ENCODE results near the gene KIF21B. TPM values are rescaled to one million over a fixed set of nuclear protein-coding genes. Genes with fewer than 3 reads are reported as not detected.
A peak's percentile ranks its signal among the peaks of the same experiment; 100 is the strongest.

The KIF21B gene
- total and polyA plus RNA-seq, 9 of the 15 experiments (the other 6 are each of a cell fraction or from before 2014, with no cell fraction given): 0.46 to 13.4 (median 5.9) TPM

DNA sequence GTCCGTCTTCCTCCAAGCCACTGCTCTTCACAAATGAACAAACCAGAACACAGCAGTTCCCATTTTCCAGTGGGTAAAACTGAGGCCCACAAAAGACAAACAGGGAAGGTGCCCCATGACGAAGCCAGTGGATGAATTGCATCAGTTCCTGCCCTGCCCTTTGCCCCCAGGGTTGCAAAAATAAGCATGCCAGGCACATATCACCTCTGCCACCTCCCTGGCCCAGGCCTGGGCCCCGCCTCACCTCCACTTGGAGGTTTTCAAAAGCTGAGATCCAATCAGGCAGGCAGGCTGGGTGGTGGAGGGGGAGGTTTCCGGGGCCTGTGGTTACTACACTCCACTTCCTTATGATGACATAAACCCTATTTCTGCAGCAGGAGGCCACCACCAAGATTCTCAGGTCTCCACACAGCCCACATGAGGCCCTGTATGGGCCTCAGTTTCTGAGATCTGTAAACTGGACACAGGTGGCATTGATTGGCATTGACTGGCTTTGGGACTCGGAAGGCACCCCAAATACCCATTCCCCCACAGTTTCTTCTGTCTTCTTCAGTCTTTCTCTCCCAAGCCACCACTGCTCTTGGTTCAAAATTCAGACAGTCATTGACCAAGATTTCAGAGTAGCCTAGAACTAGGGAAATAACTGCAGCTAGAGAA, 4.1 kb downstream of the KIF21B start:
- BruUV-seq (replicated peaks): TSS peak; percentile 99
- Histone ChIP-seq H3K79me2 (ENCODE audit: control insufficient read depth, insufficient read depth, low read length) (peaks cover 15% of the 10 kb centered on the region), H4K20me1 (replicated peaks; ENCODE audit: control insufficient read depth, insufficient read depth, low read length) (no peaks in the 10 kb centered on the region), H3K9me3 (replicated peaks; ENCODE audit: control insufficient read depth, insufficient read depth, low read depth, low read length) (no peaks in the 10 kb centered on the region), H3K36me3 (ENCODE audit: control insufficient read depth, insufficient read depth, low read length) (no peaks in the 10 kb centered on the region), H3K9ac (ENCODE audit: insufficient read depth in 1 of 2, low read depth in 2 of 2, low read length in 2 of 2) (peak overlapping the region; percentile 18 to 61; a peak in 3 of 4 replicates), H3K4me2 (ENCODE audit: insufficient read depth, low read length) (peak overlapping the region; percentile 53), H3K9me1 (ENCODE audit: control insufficient read depth, insufficient read depth, low read length) (peaks cover 2% of the 10 kb centered on the region), H3K27ac (ENCODE audit: extremely low read depth, low read depth, low read length) (peak overlapping the region; percentile 91), H2AFZ (ENCODE audit: low read depth, low read length) (peak overlapping the region; percentile 53), H3K4me1 (replicated peaks in 1 of 2; ENCODE audit: control insufficient read depth in 2 of 2, insufficient read depth in 2 of 2, low read length in 2 of 2) (peaks cover 76 to 89% of the 10 kb centered on the region in 2 experiments), H3K4me3 (no peak overlapping the region), H3K27me3 (ENCODE audit: control insufficient read depth in 2 of 2, insufficient read depth in 2 of 2, low read length in 2 of 2) (no peaks in the 10 kb centered on the region)
- ChIA-PET POLR2A (interaction anchor here (0.7 to 1.9 kb wide), 5 partner anchors 10 to 34 kb away, joined by 3 to 9 read pairs (median 4); no protein-coding TSS in a partner anchor), CTCF (ENCODE audit: low intra/inter-chr PET ratio) (interaction anchor here (1.5 kb wide), 1 partner anchor 67 kb away, joined by 3 read pairs; no protein-coding TSS in a partner anchor)
- peak; percentile 72 to 92 (median 84) for DNase-seq (ENCODE audit: extremely low read depth in 1 of 4, low spot score in 3 of 4)
- in situ Hi-C loops (cut with MboI) (no loop called here), intact Hi-C loops (cut with micrococcal nuclease) (no loop called here)
- FAIRE-seq: peak; percentile 87
- ATAC-seq: peak; percentile 77
- 13% methylated on average over 5 of the region's 5 CpGs for WGBS (ENCODE audit: insufficient coverage, low coverage, missing lambda C conversion rate)
- TF ChIP-seq, protein P1, sequence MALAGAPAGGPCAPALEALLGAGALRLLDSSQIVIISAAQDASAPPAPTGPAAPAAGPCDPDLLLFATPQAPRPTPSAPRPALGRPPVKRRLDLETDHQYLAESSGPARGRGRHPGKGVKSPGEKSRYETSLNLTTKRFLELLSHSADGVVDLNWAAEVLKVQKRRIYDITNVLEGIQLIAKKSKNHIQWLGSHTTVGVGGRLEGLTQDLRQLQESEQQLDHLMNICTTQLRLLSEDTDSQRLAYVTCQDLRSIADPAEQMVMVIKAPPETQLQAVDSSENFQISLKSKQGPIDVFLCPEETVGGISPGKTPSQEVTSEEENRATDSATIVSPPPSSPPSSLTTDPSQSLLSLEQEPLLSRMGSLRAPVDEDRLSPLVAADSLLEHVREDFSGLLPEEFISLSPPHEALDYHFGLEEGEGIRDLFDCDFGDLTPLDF (CRISPR knock-in tag; IDR thresholded peaks at IDR 0.05): no peak
- peak in 1 of 3 experiments; percentile 19 for TF ChIP-seq YY1 (IDR thresholded peaks at IDR 0.05; ENCODE audit: borderline replicate concordance in 1 of 3, control insufficient read depth in 1 of 3, extremely low read depth in 1 of 3, insufficient read depth in 3 of 3, insufficient read length in 1 of 3, insufficient replicate concordance in 2 of 3, low read depth in 1 of 3, low read length in 2 of 3)
- TF ChIP-seq NR2C1 (IDR thresholded peaks at IDR 0.05): no peak
- peak; percentile 53; the same call in 1 of the 2 replicates for TF ChIP-seq NR2C1 (tag; IDR thresholded peaks at IDR 0.05)
- TF ChIP-seq IRF2 (CRISPR knock-in tag; IDR thresholded peaks at IDR 0.05): no peak
- no peak for TF ChIP-seq NELFE (IDR thresholded peaks at IDR 0.05; ENCODE audit: insufficient read depth, insufficient read length)
- TF ChIP-seq, protein P2, sequence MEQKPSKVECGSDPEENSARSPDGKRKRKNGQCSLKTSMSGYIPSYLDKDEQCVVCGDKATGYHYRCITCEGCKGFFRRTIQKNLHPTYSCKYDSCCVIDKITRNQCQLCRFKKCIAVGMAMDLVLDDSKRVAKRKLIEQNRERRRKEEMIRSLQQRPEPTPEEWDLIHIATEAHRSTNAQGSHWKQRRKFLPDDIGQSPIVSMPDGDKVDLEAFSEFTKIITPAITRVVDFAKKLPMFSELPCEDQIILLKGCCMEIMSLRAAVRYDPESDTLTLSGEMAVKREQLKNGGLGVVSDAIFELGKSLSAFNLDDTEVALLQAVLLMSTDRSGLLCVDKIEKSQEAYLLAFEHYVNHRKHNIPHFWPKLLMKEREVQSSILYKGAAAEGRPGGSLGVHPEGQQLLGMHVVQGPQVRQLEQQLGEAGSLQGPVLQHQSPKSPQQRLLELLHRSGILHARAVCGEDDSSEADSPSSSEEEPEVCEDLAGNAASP (IDR thresholded peaks at IDR 0.05): no peak
- peak; percentile 76 to 87 for TF ChIP-seq KDM1A (IDR thresholded peaks at IDR 0.05)
- peak; percentile 49 for TF ChIP-seq TBP (optimal IDR thresholded peaks at IDR 0.05; ENCODE audit: low read depth, low read length)
- TF ChIP-seq ZNF143 (CRISPR knock-in tag; IDR thresholded peaks at IDR 0.05): no peak
- TF ChIP-seq, protein P3, sequence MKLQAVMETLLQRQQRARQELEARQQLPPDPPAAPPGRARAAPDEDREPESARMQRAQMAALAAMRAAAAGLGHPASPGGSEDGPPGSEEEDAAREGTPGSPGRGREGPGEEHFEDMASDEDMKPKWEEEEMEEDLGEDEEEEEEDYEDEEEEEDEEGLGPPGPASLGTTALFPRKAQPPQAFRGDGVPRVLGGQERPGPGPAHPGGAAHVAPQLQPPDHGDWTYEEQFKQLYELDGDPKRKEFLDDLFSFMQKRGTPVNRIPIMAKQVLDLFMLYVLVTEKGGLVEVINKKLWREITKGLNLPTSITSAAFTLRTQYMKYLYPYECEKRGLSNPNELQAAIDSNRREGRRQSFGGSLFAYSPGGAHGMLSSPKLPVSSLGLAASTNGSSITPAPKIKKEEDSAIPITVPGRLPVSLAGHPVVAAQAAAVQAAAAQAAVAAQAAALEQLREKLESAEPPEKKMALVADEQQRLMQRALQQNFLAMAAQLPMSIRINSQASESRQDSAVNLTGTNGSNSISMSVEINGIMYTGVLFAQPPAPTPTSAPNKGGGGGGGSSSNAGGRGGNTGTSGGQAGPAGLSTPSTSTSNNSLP (IDR thresholded peaks at IDR 0.05; ENCODE audit: borderline replicate concordance, low read depth, low read length): no peak
- TF ChIP-seq, protein P4, sequence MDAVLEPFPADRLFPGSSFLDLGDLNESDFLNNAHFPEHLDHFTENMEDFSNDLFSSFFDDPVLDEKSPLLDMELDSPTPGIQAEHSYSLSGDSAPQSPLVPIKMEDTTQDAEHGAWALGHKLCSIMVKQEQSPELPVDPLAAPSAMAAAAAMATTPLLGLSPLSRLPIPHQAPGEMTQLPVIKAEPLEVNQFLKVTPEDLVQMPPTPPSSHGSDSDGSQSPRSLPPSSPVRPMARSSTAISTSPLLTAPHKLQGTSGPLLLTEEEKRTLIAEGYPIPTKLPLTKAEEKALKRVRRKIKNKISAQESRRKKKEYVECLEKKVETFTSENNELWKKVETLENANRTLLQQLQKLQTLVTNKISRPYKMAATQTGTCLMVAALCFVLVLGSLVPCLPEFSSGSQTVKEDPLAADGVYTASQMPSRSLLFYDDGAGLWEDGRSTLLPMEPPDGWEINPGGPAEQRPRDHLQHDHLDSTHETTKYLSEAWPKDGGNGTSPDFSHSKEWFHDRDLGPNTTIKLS (IDR thresholded peaks at IDR 0.05; ENCODE audit: borderline replicate concordance, low read depth): 0 out of 2 replicates have a peak, but pooled peaks have one; percentile 25
- TF ChIP-seq RBBP5 (IDR thresholded peaks at IDR 0.05; ENCODE audit: borderline replicate concordance, insufficient read depth, low read length, poor library complexity, severe bottlenecking): peak; percentile 10
